GM15510 (cell line): ENCODE measurements around the gene TP63.

Experiments used
- POLR2A ChIP-seq: IDR thresholded peaks from 3 replicates; pipeline ENCODE4 v1.6.1; 2011; ENCODE audit warnings: borderline replicate concordance; ENCODE audit not compliant: insufficient read length; ENCODE audit errors: extremely low read depth

Gene TP63

DNA sequence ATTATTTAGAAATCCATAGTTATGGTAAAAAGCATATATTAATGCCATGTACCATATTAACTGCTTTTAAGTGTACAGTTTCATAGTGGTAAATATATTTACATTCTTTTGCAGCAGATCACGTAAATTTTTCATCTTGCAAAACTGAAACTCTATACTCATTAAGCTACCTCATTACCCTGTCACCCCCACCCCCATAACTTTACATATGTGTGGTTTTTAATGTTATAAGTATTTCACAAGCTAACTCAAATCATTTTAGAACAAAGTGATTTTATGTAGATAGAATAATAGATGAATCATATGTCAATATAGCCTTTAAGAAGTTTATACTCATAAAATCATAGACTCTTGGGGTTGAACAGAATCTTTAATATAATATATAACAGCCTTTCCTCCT, 7.1 kb upstream of the TP63 start:
- TF ChIP-seq POLR2A: no peak

DNA sequence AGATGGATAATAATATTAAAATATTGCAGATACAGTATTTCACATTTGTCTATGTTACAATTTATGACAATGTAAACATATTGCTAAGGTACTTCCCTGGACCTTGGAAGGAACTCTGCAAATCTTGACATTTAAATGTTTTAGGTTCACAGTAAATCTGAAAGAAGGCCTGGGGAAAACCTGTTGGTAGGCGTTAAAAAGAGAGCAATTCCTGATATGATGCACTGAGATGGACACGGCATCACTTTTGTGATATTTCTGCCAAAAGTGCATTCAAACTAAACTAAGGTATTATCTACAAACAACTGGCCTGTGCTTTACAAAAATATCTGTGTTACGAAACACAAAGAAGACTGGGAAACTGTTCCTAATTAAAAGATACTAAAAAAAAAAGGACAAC, 6.1 kb upstream of the TP63 start:
- no peak for TF ChIP-seq POLR2A

DNA sequence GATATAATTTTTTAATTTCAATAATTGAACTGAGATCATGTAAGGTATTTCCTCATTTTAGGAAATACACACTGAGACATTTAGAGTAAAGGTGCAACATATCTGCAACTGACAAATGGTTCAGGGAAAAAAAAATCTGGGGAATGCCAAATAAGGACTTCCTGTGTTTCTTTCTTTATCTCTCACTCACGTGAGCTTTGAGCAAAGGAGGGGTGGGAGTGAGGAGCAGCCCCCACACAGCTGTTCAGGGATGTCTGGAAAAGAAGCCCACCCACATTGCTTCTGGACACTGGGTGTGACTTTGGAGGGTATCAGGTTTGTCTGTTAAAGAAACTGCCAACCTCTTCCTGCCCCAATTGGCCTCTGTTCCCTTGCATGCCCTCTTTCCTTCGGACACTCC, 5.6 kb upstream of the TP63 start:
- TF ChIP-seq POLR2A: no peak

DNA sequence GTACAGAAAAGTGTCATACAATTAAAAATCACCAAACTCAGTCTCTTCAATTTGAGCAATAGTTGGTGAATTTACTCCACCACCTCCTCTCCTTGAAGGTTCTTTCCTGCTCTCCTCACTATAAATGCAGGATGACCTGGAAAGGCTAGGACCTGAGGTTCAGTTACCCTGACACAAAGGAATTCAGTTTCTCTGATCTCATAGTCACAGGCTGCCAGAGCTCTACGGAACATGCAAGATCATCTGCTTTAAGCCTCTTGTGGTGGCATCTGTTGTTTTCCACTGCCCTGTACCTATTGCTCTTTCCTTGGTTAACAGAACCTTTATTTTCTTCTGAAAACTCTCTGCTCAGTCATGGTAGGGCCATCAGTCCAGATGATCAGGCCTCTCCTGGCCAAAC, 4.9 kb upstream of the TP63 start:
- no peak for TF ChIP-seq POLR2A

DNA sequence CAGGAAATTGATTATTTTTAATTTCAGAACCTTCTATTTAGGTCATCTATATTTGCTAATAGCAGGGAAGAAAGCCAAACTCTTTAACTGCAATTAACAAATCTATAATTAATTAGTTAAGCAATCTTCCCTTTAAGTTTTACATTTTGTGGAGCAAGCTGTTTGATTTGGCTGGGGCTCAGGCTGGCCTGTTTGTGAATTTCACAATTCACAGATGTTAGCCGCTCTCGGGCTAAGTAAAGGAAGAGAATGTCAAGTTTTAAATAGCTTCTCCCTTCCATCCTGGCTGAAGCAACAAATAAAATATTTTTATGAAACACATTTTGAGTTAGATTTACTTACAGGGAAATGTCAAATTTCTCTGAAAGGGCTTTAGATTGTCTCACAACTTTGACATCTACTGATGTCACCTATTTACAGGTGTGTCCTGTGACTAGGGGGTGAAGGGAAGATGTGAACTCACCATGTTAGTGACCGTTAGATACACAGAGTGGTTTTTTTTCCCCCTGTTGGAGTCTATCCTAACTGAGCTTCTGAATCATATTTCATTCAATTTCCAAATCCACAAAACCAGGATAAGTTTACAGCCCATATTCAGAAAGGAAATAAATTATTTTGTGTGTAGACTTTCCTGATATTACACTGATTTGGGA, 1.3 kb upstream of the TP63 start:
- no peak for TF ChIP-seq POLR2A

DNA sequence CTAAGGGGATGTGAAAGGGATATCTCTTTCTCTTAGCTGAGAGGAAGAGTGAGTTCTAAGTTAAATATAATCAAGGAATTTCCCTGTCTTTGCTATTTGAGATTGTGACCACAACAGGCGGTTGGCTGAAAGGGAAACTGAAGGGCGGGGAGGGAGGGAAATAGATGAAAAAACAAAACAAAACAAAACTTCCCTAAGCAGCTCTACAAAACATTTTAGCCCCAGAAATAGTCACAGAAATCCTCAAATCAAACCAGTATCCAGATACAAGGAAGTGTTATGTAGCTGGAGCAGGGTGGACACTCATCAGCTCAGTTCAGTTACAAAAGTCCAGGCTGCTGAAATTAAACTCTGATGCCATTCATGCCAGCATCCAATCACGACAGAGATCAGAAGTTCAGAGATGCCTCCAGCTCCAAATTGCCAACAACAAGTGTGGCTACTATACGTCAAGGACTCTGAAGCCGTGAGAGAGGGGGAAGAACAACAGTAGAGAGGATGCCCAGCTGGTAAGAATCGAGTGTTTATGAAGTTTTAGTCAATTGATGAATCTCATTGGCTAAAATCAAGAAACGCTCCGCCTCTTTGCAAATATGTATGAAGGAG, 319 bp upstream of the TP63 start:
- no peak for TF ChIP-seq POLR2A

DNA sequence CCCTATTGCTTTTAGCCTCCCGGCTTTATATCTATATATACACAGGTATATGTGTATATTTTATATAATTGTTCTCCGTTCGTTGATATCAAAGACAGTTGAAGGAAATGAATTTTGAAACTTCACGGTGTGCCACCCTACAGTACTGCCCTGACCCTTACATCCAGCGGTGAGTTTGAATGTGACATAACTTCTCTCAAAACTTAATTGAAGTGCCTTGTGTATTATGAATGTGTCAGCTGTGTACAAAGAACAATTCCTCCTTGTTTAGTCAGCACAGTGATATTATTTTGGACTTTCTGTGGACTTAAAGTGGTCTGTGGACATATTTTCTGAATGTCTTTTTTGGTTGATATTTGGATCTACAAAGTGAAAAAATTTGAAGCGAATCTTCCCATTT, 220 bp downstream of the TP63 start:
- no peak for TF ChIP-seq POLR2A

DNA sequence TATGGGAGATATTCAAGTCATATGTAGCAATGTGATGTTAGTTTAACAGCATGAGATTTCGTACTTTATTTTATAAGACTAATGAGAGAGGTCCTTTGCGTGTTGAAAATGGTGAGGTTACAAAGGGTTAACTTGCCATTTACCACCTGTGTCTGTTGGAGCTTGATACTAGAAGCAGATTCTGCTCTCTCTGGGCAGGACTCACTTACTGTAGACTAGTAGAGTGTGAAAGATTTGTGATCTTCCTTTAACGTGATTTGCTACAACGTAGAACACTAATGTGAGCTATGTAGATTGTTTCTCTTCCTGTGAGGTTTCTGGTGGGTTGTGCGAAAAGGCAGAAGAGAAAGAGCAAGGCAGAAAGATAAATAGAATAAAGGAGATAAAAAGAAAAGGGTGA, 1.1 kb downstream of the TP63 start:
- TF ChIP-seq POLR2A: no peak

DNA sequence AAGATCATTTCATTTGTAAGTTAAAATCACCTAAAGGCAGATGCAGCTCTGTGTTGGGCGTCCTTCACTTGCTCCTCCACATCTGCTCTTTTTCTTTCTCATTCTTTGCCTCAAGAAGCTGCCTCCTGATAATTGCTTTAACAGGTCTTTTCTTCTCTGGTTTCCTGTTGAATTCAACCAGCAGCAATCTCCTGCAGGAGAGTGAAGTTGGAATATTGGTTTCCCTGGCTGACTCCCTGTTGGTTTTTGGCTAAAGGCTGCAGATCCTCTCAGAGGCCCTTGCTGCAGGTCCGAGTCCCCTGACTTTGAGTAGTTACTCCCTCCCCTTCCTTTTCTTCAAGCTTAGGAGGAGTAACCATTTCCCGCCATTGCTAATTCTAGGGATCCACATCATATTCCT, 4.2 kb downstream of the TP63 start:
- TF ChIP-seq POLR2A: no peak

DNA sequence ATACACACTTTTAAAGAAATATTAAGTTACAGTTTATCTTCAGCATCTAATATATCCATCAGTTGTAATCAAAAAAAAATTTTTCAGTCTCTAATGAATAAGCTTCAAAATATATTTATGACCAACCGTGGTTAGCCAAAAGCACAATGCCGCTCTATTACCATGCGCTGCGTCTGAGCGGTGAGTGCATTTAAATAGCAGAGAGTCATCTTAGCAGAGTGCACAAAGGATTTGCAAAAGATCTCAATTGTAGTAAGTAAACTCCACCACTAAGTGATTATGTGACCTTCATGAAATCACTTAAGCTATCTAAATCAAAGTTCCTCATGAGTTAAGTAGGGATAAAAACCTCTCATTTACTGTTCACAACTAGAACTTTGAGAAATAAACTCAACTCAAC, 4.9 kb downstream of the TP63 start:
- TF ChIP-seq POLR2A: no peak

DNA sequence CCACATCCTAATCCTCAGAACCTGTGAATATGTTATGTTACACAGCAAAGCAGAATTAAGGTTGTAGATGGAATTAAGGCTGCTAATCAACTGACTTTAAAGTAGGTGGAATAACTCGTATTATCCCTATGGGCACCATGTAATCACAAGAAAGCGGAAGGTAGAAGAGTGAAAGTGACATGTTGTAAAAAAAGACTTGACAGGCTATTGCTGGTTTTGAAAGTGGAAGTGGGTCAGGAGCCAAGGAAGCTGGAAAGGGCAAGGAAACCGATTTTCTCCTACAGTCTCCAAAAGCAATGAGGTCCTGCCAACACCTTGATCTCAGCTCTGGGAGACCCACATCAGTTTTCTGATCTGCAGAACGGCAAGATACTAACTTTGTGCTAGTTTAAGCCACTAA, 6.6 kb downstream of the TP63 start:
- no peak for TF ChIP-seq POLR2A

DNA sequence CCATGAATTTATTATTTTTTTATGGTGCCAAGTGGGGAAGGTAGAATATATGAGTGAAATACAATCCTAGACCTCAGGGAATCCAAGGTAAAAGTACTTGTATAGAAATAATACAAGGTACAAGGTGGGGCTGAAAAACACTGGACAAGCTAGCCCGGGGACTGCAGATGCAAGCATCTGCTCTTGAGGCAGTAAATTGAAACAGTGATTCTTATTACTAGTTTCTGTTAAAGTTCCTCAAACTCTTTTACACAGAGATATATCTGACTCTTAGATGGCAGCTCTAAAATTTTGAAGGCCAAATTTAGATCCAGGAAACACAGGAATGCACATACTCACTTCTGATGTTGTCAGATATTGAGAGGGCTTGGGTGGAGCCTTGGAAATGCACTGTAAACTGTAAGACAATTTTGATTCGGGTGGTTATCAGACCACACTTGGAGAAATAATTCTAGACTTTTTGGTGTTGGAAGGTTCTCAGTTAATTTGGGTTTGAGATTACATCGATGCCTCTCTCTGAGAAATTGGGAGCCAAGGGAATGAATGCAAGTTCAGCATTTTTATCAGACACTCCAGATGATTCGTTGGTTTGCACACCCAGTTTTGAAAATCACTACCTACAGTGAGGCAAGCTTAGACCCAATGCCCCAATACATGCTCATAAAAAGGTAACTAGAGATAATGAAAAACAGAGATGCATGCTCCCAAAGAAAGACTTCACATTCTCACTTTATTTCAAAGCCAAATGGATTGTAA, 7.3 kb downstream of the TP63 start:
- TF ChIP-seq POLR2A: no peak

DNA sequence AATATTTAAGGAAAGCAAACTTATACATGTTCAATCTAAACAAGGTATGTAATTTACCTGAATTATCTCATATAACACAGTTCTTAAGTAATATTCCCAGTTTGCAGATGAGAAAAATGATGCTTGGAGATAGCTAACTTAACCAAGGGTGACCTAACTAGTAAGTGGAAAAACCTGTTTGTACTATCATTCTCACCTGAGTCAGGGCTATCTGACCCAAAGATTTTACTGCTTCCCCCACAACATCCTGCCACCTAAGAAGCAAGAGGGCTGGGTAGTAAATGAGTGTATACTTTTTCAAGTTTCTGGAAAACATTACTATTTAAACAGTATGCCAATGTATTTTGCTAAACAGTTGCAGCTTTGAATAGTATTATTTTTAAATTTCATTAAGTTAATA, 10.6 kb downstream of the TP63 start:
- no peak for TF ChIP-seq POLR2A

DNA sequence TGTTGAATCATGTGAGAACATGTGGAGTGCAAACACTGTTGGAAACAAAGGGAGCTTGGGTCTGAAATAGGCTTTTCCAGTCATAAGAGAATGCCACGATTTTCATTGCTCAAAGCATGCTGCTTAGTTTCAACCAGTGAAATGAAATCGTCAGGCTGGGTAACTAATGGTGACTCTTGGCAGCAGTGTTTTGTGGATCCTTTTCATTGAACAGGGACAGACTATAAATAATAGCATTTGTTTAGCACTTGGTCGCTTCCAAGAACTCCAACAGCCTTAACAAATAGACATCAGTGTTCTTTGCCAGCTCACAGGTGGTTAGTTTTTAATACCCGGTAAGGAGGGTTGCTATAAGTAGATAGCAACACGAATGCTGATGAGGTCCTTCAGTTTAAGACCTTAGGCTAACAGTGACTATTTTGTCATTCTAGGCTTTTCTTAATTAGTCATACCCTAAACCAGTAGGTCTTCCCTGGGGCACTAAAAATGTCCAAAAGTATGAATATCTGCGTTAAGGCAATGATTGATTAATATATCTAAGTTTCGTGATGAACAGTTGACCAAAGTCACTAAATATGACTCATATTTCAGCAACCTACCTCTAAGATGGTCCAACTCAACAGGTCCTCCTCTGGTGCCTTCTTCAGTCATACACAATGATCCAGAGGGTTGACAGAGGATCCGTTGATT, 15.8 kb downstream of the TP63 start:
- TF ChIP-seq POLR2A: no peak

DNA sequence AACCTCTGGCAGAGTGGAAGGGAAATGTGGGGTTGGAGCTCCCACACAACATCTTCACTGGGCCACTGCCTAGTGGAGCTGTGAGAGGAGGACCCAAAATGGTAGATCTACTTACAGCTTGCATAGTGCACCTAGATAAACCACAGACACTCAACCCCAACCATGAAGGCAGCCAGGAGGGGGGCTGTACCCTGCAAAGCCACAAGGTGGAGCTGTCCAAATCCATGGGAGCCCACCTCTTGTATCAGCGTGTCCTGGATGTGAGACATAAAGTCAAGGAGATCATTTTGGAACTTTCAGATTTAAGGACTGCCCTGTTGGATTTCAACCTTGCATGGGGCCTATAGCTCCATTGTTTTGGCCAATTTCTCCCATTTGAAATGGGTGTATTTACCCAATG, 20.9 kb downstream of the TP63 start:
- no peak for TF ChIP-seq POLR2A

DNA sequence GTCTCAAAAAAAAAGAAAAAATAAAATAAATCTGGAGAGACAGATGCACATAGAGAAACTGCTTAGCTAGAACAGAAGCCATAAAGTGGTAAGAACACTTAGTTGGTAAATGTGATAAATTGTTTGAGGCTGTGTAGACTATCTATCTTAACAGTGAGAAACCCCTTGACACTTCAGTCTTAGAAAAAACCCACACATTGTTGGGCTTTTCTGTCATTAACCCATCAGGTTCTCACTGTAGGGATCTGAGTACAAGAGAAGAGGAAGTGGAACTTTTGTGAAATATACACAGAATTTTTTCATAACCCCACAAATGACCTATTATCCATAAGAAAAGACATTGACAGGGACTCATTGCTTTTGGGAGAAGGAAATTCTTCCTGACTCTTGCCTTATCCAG, 24.4 kb downstream of the TP63 start:
- no peak for TF ChIP-seq POLR2A

DNA sequence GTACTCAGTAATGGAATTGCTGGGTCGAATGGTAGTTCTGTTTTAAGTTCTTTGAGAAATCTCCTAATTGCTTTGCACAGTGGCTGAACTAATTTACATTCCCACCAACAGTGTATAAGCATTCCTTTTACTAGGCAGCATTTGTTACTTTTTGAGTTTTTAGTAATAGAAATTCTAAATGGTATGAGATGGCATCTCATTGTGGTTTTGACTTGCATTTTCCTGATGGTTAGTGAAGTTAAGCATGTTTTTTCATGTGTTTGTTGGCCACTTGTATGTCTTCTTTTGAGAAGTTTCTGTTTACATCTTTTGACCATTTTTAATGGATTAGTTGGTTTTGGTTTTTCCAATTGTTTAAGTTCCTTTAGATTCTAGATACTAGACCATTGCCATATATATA, 28.4 kb downstream of the TP63 start:
- TF ChIP-seq POLR2A: no peak

DNA sequence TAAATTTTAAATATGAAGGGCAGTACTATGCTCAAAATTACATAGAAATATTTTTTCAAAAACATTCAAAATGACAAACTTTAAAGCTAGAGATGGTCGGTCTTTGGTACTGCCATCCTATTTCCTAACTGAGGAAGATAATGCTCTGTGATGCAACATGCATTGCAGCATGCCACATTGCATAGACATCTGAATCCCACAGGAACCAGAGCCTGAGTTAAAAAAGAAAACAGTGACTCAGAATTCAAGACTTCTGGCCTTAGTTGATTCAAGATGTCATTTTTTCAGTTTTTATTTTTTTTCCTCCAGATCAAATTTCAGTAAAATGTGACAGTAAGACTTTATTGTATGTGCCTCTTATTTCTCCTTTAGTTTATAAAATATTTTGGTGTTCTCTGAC, 33.1 kb downstream of the TP63 start:
- TF ChIP-seq POLR2A: no peak
